Activated CD8-positive, alpha-beta T cell treated with anti-CD3 and anti-CD28 coated beads for 36 hours (primary cell): ENCODE results near the gene PGS1. TPM values are rescaled to one million over a fixed set of nuclear protein-coding genes. Genes with fewer than 3 reads are reported as not detected.

ENCODE experiments used
- ATAC-seq: fragments of 200-7000 bp; cut with Tn5 transposase; one replicate; pipeline ENCODE4 v1.10.0; 2021; ENCODE audit warnings: mild to moderate bottlenecking, moderate library complexity
- CTCF ChIA-PET: fragments of 350-600 bp; sonication (Branson Sonifier 250); formaldehyde crosslinking; loops from one replicate; lab custom pipeline; 2021; ENCODE audit warnings: antibody characterized with exemption; lab: Charles Lee
- POLR2A ChIA-PET: fragments of 350-600 bp; sonication (Branson Sonifier 250); formaldehyde crosslinking; loops from one replicate; lab custom pipeline; 2021; ENCODE audit warnings: antibody characterized with exemption; lab: Charles Lee
- DNase-seq: peaks from one replicate; pipeline ENCODE4 v3.0.0-alpha.2; 2020
- H3K27ac Mint-ChIP-seq: one replicate; pipeline ENCODE4 v1.8.0; 2021; ENCODE audit warnings: mild to moderate bottlenecking, mixed read lengths
- H3K27me3 Mint-ChIP-seq: one replicate; pipeline ENCODE4 v1.8.0; 2021; ENCODE audit warnings: mixed read lengths
- H3K36me3 Mint-ChIP-seq: one replicate; pipeline ENCODE4 v1.8.0; 2021; ENCODE audit warnings: low read depth, mixed read lengths
- H3K4me1 Mint-ChIP-seq: one replicate; pipeline ENCODE4 v1.8.0; 2021; ENCODE audit warnings: low read depth, mixed read lengths
- H3K4me3 Mint-ChIP-seq: one replicate; pipeline ENCODE4 v1.8.0; 2021; ENCODE audit warnings: mild to moderate bottlenecking, moderate library complexity, mixed read lengths
- H3K9me3 Mint-ChIP-seq: one replicate; pipeline ENCODE4 v1.8.0; 2021; ENCODE audit warnings: mixed read lengths
- CTCF ChIP-seq: fragments of 200-600 bp; IDR thresholded peaks from one replicate; pipeline ENCODE4 v1.8.0; 2022; ENCODE audit warnings: antibody characterized with exemption, mild to moderate bottlenecking
- intact Hi-C: fragments of 100-400 bp; cut with micrococcal nuclease; formaldehyde crosslinking; loops from one replicate; pipeline ENCODE4 v1.10.0; 2022
- total RNA-seq, 2 experiments: library from RNA; stranded (reverse); gene quantifications; one replicate each; pipeline ENCODE4 v1.2.3, GENCODE V29; 2021

PGS1 gene
- total RNA-seq, 2 experiments from 2014 or later: 42.1 to 43.3 TPM

GRCh38 chr17:78422267-78422605 is 43.8 kb downstream of the PGS1 start:
- ATAC-seq: no peak
- ChIA-PET POLR2A (interaction anchor here (1.0 to 1.5 kb wide), 2 partner anchors 18 to 37 kb away, joined by 4 to 5 read pairs; no protein-coding TSS in a partner anchor), CTCF (interaction anchor here (0.6 to 6.9 kb wide), 34 partner anchors 8 to 444 kb away, joined by 3 to 99 read pairs (median 5); partner anchors contain the start of gene PGS1)
- Mint-ChIP-seq H3K9me3 (no peaks in the 10 kb centered on the region), H3K27me3 (no peaks in the 10 kb centered on the region), H3K4me3 (no peak overlapping the region), H3K4me1 (peaks cover 15% of the 10 kb centered on the region), H3K36me3 (peaks cover 21% of the 10 kb centered on the region), H3K27ac (no peak overlapping the region)
- TF ChIP-seq CTCF: peak; percentile 41
- DNase-seq: no peak
- intact Hi-C loops: loop anchor here (5.0 kb wide), 2 partner anchors 60 to 170 kb away; partner anchors contain the start of gene SOCS3

GRCh38 chr17:78422872-78423588 is 44.6 kb downstream of the PGS1 start:
- no peaks in the 10 kb centered on the region for H3K9me3 Mint-ChIP-seq
- ChIA-PET POLR2A (interaction anchor here (0.9 kb wide), 1 partner anchor 14 kb away, joined by 3 read pairs; no protein-coding TSS in a partner anchor), CTCF (interaction anchor here (0.6 to 6.9 kb wide), 22 partner anchors 13 to 208 kb away, joined by 3 to 99 read pairs (median 6); partner anchors contain the start of gene PGS1)
- intact Hi-C loops: loop anchor here (5.0 kb wide), 2 partner anchors 61 to 171 kb away; partner anchors contain the start of gene SOCS3
- H3K4me1 Mint-ChIP-seq: peaks cover 15% of the 10 kb centered on the region
- TF ChIP-seq CTCF: no peak
- no peaks in the 10 kb centered on the region for H3K27me3 Mint-ChIP-seq
- no peak overlapping the region for H3K4me3 Mint-ChIP-seq
- no peak for ATAC-seq
- H3K36me3 Mint-ChIP-seq: peaks cover 21% of the 10 kb centered on the region
- H3K27ac Mint-ChIP-seq: no peak overlapping the region
- no peak for DNase-seq

- POLR2A ChIA-PET: interaction anchor here (0.5 to 0.6 kb wide), 2 partner anchors 64 to 159 kb away, joined by 3 read pairs; partner anchors contain the start of gene SOCS3
- H3K9me3 Mint-ChIP-seq: no peaks in the 10 kb centered on the region
- no peak for DNase-seq
- CTCF ChIA-PET: interaction anchor here (0.9 to 6.9 kb wide), 3 partner anchors 21 to 61 kb away, joined by 3 to 99 read pairs (median 3); no protein-coding TSS in a partner anchor
- H3K4me3 Mint-ChIP-seq: no peak overlapping the region
- intact Hi-C loops: loop anchor here (5.0 kb wide), 2 partner anchors 62 to 172 kb away; partner anchors contain the start of gene SOCS3
- no peaks in the 10 kb centered on the region for H3K27me3 Mint-ChIP-seq
- peaks cover 15% of the 10 kb centered on the region for H3K4me1 Mint-ChIP-seq
- H3K27ac Mint-ChIP-seq: no peak overlapping the region
- H3K36me3 Mint-ChIP-seq: peaks cover 18% of the 10 kb centered on the region
- TF ChIP-seq CTCF: no peak
- no peak for ATAC-seq
Observed at GRCh38 chr17:78423961-78424675, 45.7 kb downstream of the PGS1 start.

GRCh38 chr17:78425429-78425828 is 47.0 kb downstream of the PGS1 start:
- POLR2A ChIA-PET: interaction anchor here (1.2 to 1.5 kb wide), 2 partner anchors 9 to 168 kb away, joined by 3 to 4 read pairs; no protein-coding TSS in a partner anchor

More at GRCh38 chr17:78425429-78425828, 47.0 kb downstream of the PGS1 start:
- intact Hi-C loops: no loop called here
- no peak for TF ChIP-seq CTCF
- Mint-ChIP-seq H3K4me3 (no peak overlapping the region), H3K36me3 (peaks cover 23% of the 10 kb centered on the region), H3K4me1 (peaks cover 12% of the 10 kb centered on the region), H3K27ac (no peak overlapping the region), H3K27me3 (no peaks in the 10 kb centered on the region), H3K9me3 (no peaks in the 10 kb centered on the region)
- CTCF ChIA-PET: interaction anchor here (1.3 to 6.9 kb wide), 2 partner anchors 43 to 62 kb away, joined by 3 to 99 read pairs; no protein-coding TSS in a partner anchor
- ATAC-seq: no peak
- DNase-seq: no peak
